ENCODE measurements around the gene SHMT2.
A peak's percentile ranks its signal among the peaks of the same experiment; 100 is the strongest.

SHMT2 gene

DNA sequence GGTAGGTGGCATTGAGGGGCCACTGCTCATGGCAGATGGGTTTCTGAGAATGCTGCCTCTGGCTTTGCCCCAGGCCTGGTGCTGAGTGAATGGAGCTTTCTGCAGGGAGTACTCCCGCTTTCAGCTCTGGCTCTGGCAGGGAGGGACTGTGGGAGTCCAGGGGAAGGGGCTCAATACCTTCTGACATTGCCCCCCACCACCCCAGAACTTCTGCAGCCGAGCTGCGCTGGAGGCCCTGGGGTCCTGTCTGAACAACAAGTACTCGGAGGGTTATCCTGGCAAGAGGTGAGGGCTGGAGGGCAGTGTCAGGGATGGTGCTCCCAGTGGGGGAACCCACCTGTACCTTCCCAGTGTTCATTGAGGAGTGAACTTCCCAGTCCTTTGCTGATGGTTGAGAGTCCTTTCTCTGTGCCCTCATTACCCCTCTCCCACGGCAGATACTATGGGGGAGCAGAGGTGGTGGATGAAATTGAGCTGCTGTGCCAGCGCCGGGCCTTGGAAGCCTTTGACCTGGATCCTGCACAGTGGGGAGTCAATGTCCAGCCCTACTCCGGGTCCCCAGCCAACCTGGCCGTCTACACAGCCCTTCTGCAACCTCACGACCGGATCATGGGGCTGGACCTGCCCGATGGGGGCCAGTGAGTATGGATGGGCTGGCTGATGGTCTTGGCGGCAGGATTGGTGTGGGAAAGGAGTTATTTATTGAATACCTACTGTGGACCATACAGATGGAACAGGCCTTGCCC is 1.9 kb downstream of the SHMT2 start:
- DNase-seq (ENCODE audit: low read depth) = no peak
- H3K4me1 ChIP-seq (ENCODE audit: control insufficient read depth, insufficient read depth, low read length) = peaks cover 50% of the 10 kb centered on the region
- no peaks in the 10 kb centered on the region for H3K9me3 ChIP-seq (ENCODE audit: control insufficient read depth, low read length)
- H3K36me3 ChIP-seq (ENCODE audit: control insufficient read depth, insufficient read depth, low read length, severe bottlenecking) = peaks cover 37% of the 10 kb centered on the region
- H3K9ac ChIP-seq (ENCODE audit: low read length) = peak overlapping the region; percentile 96
- H3K27me3 ChIP-seq (replicated peaks; ENCODE audit: control insufficient read depth, insufficient read depth, low read length) = no peaks in the 10 kb centered on the region
- H3K4me3 ChIP-seq (ENCODE audit: low read length) = peak overlapping the region; percentile 87

DNA sequence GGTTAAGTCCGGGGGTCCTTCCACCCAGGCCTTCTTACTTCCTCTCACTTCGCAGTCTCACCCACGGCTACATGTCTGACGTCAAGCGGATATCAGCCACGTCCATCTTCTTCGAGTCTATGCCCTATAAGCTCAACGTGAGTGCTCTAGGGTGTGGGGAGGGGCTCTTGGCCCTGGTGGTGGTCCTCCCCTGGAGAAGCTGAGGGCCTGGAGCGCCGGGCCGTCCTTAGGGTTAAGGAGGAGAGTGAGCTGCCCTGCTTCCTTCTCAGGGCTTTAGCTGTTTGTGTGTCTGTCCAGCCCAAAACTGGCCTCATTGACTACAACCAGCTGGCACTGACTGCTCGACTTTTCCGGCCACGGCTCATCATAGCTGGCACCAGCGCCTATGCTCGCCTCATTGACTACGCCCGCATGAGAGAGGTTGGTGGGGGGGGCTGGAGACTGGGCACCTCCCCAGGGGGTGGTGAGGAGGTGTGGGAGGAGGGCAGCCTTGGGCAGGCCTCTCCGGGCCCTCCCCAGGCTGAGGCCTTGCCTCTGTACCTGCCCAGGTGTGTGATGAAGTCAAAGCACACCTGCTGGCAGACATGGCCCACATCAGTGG is 2.7 kb downstream of the SHMT2 start:
- Histone ChIP-seq H3K9ac (ENCODE audit: low read length) (peak overlapping the region; percentile 96), H3K27me3 (replicated peaks; ENCODE audit: control insufficient read depth, insufficient read depth, low read length) (no peaks in the 10 kb centered on the region), H3K4me1 (ENCODE audit: control insufficient read depth, insufficient read depth, low read length) (peaks cover 48% of the 10 kb centered on the region), H3K4me3 (ENCODE audit: low read length) (peak overlapping the region; percentile 87), H3K36me3 (ENCODE audit: control insufficient read depth, insufficient read depth, low read length, severe bottlenecking) (peaks cover 37% of the 10 kb centered on the region), H3K9me3 (ENCODE audit: control insufficient read depth, low read length) (no peaks in the 10 kb centered on the region)
- DNase-seq (ENCODE audit: low read depth) = no peak

DNA sequence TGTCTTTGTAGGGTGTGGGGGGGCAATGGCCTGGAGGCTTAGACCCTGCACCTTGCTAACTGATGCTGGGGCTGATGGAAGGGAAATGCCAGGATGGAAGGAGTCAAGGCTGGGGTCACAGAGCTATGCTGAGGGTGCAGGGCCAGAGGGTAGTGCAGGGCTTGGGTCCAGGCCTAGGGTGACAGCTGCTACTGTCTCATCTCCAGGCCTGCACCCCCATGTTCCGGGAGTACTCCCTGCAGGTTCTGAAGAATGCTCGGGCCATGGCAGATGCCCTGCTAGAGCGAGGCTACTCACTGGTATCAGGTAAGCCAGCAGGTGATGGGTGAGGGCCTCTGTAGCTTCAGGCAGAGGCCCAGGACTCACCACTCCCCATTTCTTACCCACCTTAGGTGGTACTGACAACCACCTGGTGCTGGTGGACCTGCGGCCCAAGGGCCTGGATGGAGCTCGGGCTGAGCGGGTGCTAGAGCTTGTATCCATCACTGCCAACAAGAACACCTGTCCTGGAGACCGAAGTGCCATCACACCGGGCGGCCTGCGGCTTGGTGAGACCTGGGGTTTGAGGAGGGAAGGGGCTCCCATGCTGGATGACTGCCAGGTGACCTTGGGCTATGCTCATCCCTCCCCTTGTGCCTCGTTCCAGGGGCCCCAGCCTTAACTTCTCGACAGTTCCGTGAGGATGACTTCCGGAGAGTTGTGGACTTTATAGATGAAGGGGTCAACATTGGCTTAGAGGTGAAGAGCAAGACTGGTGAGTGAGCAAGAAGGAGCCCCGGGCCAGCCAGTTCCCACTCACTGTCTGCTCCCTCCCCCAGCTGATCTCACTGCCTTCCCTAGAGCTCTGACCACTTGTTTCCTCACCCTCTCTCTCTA is 4.1 kb downstream of the SHMT2 start:
- Histone ChIP-seq H3K4me1 (ENCODE audit: control insufficient read depth, insufficient read depth, low read length) (peaks cover 47% of the 10 kb centered on the region), H3K9me3 (ENCODE audit: control insufficient read depth, low read length) (no peaks in the 10 kb centered on the region), H3K27me3 (replicated peaks; ENCODE audit: control insufficient read depth, insufficient read depth, low read length) (no peaks in the 10 kb centered on the region), H3K9ac (ENCODE audit: low read length) (no peak overlapping the region), H3K36me3 (ENCODE audit: control insufficient read depth, insufficient read depth, low read length, severe bottlenecking) (peaks cover 37% of the 10 kb centered on the region), H3K4me3 (ENCODE audit: low read length) (peak overlapping the region; percentile 6)
- DNase-seq (ENCODE audit: low read depth) = no peak

DNA sequence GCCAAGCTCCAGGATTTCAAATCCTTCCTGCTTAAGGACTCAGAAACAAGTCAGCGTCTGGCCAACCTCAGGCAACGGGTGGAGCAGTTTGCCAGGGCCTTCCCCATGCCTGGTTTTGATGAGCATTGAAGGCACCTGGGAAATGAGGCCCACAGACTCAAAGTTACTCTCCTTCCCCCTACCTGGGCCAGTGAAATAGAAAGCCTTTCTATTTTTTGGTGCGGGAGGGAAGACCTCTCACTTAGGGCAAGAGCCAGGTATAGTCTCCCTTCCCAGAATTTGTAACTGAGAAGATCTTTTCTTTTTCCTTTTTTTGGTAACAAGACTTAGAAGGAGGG is 4.7 kb downstream of the SHMT2 start:
- H3K27me3 ChIP-seq (replicated peaks; ENCODE audit: control insufficient read depth, insufficient read depth, low read length) = no peaks in the 10 kb centered on the region

DNA sequence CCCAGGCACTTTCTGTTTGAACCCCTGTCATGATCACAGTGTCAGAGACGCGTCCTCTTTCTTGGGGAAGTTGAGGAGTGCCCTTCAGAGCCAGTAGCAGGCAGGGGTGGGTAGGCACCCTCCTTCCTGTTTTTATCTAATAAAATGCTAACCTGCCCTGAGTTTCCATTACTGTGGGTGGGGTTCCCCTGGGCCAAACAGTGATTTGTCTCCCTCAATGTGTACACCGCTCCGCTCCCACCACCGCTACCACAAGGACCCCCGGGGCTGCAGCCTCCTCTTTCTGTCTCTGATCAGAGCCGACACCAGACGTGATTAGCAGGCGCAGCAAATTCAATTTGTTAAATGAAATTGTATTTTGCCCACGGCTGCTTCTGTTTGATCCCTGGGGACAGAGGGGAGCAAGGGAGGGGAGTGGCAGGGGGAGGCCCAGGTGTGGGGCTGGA is 5.1 kb downstream of the SHMT2 start:
- Histone ChIP-seq H3K36me3 (ENCODE audit: control insufficient read depth, insufficient read depth, low read length, severe bottlenecking) (peaks cover 37% of the 10 kb centered on the region), H3K4me1 (ENCODE audit: control insufficient read depth, insufficient read depth, low read length) (peaks cover 45% of the 10 kb centered on the region), H3K27me3 (replicated peaks; ENCODE audit: control insufficient read depth, insufficient read depth, low read length) (no peaks in the 10 kb centered on the region), H3K9ac (ENCODE audit: low read length) (no peak overlapping the region), H3K9me3 (ENCODE audit: control insufficient read depth, low read length) (no peaks in the 10 kb centered on the region), H3K4me3 (ENCODE audit: low read length) (no peak overlapping the region)
- DNase-seq (ENCODE audit: low read depth) = no peak

More for the DNA sequence above, 4.7 kb downstream of the SHMT2 start:
- H3K36me3 ChIP-seq (ENCODE audit: control insufficient read depth, insufficient read depth, low read length, severe bottlenecking) = peaks cover 37% of the 10 kb centered on the region
- no peak overlapping the region for H3K9ac ChIP-seq (ENCODE audit: low read length)
- no peak for DNase-seq (ENCODE audit: low read depth)
- peak overlapping the region; percentile 6 for H3K4me3 ChIP-seq (ENCODE audit: low read length)
- H3K4me1 ChIP-seq (ENCODE audit: control insufficient read depth, insufficient read depth, low read length) = peaks cover 45% of the 10 kb centered on the region
- H3K9me3 ChIP-seq (ENCODE audit: control insufficient read depth, low read length) = no peaks in the 10 kb centered on the region

DNA sequence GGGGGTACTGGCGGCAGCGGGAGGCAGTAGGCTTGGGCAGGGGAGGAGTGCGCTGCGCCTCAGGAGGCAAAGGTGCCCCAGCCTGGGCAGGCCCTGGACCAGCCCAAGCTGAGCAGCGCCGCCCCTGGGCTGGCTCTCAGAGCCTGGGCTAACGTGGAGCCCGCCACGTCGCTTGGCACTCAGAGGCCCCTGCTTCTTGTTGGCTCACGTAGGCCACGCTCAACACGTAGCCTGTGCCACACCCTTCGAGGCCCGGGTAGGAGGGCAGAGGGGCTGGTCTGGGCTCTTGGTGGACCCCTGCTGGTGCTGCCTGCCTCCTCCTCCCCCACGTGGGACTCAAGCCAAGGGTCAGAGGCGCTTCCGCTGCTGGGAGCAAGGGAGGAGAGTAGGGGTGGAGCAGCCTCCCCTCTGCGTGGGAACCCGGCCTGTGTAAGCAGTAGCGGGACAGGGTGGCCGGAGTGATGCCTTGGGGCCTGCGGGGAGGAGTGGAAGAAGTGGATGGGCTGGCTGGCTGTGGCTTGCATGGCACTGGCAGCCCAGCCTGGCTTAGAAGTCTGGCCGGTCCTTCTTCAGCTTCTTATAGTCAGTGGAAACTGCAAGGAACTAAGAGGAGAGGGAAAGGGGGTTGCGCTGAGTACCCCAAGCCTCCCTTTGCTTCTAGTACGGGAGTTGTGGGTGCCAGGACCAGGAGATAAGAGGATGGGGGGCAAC is 5.7 kb downstream of the SHMT2 start:
- Histone ChIP-seq H3K36me3 (ENCODE audit: control insufficient read depth, insufficient read depth, low read length, severe bottlenecking) (peaks cover 37% of the 10 kb centered on the region), H3K4me3 (ENCODE audit: low read length) (no peak overlapping the region), H3K27me3 (replicated peaks; ENCODE audit: control insufficient read depth, insufficient read depth, low read length) (no peaks in the 10 kb centered on the region), H3K9me3 (ENCODE audit: control insufficient read depth, low read length) (no peaks in the 10 kb centered on the region), H3K9ac (ENCODE audit: low read length) (peak overlapping the region; percentile 11), H3K4me1 (ENCODE audit: control insufficient read depth, insufficient read depth, low read length) (peaks cover 48% of the 10 kb centered on the region)
- no peak for DNase-seq (ENCODE audit: low read depth)

DNA sequence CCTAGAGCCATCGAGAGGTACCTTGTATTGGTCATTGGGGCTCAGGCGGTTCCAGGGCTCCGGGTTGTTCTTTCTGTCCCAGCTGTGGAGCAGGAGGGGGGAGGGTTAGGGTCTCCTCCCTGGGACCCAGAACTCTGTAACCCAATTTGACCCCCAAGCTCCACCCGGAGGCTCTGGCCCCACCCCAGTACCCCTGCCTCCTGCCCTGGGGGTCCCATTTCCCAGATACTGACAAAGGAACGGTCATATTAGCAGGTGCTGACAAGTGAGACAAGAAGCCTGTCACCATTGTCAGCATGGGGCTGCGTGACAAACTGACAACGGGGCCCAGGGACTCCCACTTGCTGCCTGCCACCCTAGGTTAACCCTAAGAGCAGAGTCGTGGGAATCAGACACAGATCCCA is 6.2 kb downstream of the SHMT2 start:
- no peak for DNase-seq (ENCODE audit: low read depth)
- Histone ChIP-seq H3K9me3 (ENCODE audit: control insufficient read depth, low read length) (no peaks in the 10 kb centered on the region), H3K4me1 (ENCODE audit: control insufficient read depth, insufficient read depth, low read length) (peaks cover 47% of the 10 kb centered on the region), H3K36me3 (ENCODE audit: control insufficient read depth, insufficient read depth, low read length, severe bottlenecking) (peaks cover 37% of the 10 kb centered on the region), H3K9ac (ENCODE audit: low read length) (no peak overlapping the region), H3K27me3 (replicated peaks; ENCODE audit: control insufficient read depth, insufficient read depth, low read length) (no peaks in the 10 kb centered on the region), H3K4me3 (ENCODE audit: low read length) (no peak overlapping the region)

DNA sequence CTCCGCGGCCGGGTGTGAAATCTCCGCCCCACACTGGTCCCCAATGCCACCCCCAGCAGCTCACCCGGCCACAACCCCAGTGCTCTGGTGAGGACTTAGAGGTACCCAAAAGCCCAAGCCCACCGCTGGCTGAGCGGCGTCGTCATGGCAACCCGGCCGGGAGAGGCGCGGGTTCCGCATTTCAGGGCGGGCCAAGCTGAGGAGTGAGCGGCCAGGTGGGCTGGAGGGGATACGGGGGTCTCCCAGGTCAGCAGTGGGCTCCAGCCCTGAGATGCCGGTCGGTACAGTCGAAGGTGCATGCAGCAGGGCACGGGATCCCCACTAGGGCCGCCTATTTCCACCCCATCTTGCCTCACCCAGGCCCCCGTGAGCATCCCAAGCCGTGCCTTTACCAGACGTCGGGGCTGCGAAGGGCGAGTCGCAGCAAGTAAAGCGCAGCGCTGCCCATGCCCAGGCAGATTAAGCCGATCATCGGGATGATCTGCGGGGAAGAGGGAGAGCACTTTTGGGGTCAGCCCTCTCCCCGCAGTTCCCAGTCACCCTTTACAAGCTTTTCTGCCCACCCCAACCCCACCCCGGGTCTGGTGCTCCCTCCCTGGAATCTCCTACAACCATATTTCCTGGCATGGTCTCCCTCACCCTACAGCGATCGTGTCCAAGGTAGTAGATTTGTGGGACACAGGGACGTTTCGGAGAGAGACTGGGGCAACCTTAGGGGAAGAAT is 6.9 kb downstream of the SHMT2 start:
- Histone ChIP-seq H3K9me3 (ENCODE audit: control insufficient read depth, low read length) (no peaks in the 10 kb centered on the region), H3K4me1 (ENCODE audit: control insufficient read depth, insufficient read depth, low read length) (peaks cover 47% of the 10 kb centered on the region), H3K4me3 (ENCODE audit: low read length) (no peak overlapping the region), H3K9ac (ENCODE audit: low read length) (peak overlapping the region; percentile 52), H3K27me3 (replicated peaks; ENCODE audit: control insufficient read depth, insufficient read depth, low read length) (no peaks in the 10 kb centered on the region), H3K36me3 (ENCODE audit: control insufficient read depth, insufficient read depth, low read length, severe bottlenecking) (peaks cover 34% of the 10 kb centered on the region)
- DNase-seq (ENCODE audit: low read depth) = no peak

DNA sequence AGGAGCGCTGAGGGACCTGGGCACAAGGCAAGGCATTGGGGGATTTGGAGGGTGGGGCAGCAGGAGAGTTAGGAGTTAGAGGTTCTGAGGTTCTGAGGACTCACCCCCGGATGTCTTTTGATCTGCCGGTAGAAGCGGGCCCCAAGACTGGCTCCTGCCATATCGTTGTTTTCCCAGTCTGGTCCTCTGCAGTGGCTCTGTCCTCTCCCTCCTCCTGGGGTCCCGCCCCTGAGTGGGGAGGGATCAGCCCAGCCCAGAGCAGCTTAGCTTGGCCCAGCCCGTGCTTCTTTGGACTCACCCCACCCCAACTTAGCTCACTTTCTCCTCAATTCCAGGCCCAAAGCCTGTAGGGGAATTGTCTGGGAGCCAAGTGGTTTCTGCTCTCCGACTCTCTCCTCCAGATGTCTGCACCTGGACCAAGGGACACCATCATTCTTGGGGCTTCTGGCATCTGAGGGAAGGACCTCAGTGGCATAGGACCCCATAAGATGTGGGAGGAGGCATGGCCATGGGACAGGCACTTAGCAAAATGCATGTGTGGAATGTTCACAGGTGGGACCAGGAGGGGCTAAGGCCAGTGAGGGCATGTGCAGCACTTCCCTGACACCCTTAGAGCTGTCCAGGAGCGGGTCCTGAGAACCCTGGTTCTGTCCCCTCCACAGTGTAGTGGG is 7.5 kb downstream of the SHMT2 start:
- H3K4me3 ChIP-seq (ENCODE audit: low read length) = no peak overlapping the region
- H3K9me3 ChIP-seq (ENCODE audit: control insufficient read depth, low read length) = no peaks in the 10 kb centered on the region
- H3K27me3 ChIP-seq (replicated peaks; ENCODE audit: control insufficient read depth, insufficient read depth, low read length) = peaks cover 3% of the 10 kb centered on the region
- peaks cover 27% of the 10 kb centered on the region for H3K36me3 ChIP-seq (ENCODE audit: control insufficient read depth, insufficient read depth, low read length, severe bottlenecking)
- peaks cover 48% of the 10 kb centered on the region for H3K4me1 ChIP-seq (ENCODE audit: control insufficient read depth, insufficient read depth, low read length)
- peak overlapping the region; percentile 52 for H3K9ac ChIP-seq (ENCODE audit: low read length)
- peak; percentile 63 for DNase-seq (ENCODE audit: low read depth)

DNA sequence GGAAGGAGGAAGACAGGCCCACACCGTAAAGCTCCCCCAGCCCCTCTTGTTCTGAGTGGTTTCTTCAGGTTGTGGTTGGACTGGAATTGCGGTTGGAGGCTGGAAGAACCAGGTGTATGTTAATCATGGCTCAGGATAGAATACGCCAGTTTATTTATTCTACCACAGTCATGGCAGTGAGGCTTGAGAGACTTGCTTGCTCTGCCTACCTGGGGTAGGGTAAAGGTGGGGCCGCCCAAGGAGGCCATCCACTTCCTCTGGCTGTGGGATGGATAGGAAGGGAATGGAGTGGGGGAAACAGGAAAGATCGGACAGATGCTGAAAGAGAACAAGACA is 8.1 kb downstream of the SHMT2 start:
- H3K36me3 ChIP-seq (ENCODE audit: control insufficient read depth, insufficient read depth, low read length, severe bottlenecking) = peaks cover 22% of the 10 kb centered on the region
- H3K4me3 ChIP-seq (ENCODE audit: low read length) = no peak overlapping the region
- no peak overlapping the region for H3K9ac ChIP-seq (ENCODE audit: low read length)
- peaks cover 4% of the 10 kb centered on the region for H3K27me3 ChIP-seq (replicated peaks; ENCODE audit: control insufficient read depth, insufficient read depth, low read length)
- H3K4me1 ChIP-seq (ENCODE audit: control insufficient read depth, insufficient read depth, low read length) = peaks cover 48% of the 10 kb centered on the region
- DNase-seq (ENCODE audit: low read depth) = no peak
- H3K9me3 ChIP-seq (ENCODE audit: control insufficient read depth, low read length) = no peaks in the 10 kb centered on the region
